NCI-H187 treated with DMSO at 0.1 percent for 48 hours (cell line): ENCODE measurements around the gene MYLK.
A peak's percentile ranks its signal among the peaks of the same experiment; 100 is the strongest.

ENCODE experiments used
- DNase-seq: peaks from one replicate; lab custom pipeline; 2025; lab: John Stamatoyannopoulos, UW

Gene MYLK

DNA sequence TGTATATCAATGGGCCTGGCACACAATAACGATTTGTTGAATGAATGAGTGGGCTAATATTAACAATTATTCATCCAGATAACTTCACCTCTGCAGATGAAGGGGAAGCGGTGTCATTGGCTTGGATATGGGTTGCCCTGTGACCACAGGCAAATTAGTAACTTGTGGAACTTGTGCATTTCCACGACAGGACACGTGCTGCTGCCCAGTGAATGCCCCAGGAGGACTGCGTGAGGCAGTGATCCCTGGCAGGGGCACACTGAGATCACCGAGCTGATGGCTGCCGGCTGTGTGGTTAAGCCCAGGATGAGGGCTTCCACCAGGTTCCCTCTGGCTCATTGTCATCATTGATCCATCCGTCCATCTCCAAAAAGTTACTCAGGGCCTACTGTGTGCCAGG lies 215.2 kb downstream of the MYLK start:
- DNase-seq: no peak

DNA sequence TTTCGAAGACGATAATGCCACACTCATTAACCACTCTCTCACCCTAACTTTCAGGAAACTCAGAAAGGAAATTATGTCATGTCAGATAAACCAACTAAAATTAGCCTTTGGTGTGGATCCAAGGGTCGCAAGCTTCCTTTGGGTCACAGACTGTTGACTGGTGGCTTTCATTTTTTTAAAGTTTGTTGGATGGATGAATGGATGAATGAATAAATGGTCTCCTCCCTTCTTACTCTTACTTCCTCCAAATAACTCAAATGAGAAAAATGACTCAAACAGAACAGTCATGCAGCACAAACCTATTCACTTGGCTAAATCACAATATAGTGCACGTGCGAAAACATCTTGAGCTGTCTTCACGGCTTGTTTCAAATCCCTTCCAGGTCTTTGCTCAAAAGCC lies 216.3 kb downstream of the MYLK start:
- no peak for DNase-seq

DNA sequence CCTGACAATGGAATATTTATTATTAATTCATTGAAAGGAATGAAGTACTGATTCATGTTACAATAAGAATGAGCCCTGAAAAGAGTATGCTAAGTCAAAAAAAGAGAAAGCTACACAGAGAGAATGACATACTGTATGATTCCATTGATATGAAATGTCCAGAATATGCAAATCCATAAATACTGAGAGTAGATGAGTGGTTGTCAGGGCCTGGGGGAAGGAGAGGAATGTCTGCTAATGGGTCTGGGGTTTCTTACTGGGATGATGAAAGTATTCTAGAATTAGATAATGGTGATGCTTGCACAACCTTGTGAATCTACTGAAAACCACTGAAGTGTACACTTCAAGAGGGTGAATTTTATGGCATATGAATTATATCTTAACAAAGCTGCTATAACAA lies 219.4 kb downstream of the MYLK start:
- no peak for DNase-seq

GRCh38 chr3:123663977-123664376 lies 220.2 kb downstream of the MYLK start:
- no peak for DNase-seq

DNA sequence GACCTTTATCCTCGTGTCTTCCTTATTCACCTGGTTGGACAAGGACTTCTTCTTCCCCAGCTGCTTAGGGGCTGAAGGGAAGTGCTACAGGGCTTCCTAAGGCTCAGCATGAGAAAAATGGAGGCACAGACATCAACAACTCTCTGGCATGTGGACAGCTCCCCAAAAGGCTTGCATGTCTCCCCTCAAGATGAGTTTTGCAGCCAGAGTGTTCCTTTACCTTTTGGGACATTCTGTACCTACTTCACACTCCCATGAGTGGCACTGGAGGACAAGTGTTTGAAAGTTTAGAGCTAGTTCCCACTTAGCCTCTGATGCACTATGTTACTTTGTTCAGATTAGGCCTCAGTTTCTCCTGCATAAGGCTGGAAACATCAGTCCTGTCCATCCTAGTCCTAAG lies 222.2 kb downstream of the MYLK start:
- no peak for DNase-seq

GRCh38 chr3:123660900-123661299 lies 223.2 kb downstream of the MYLK start:
- DNase-seq: no peak

DNA sequence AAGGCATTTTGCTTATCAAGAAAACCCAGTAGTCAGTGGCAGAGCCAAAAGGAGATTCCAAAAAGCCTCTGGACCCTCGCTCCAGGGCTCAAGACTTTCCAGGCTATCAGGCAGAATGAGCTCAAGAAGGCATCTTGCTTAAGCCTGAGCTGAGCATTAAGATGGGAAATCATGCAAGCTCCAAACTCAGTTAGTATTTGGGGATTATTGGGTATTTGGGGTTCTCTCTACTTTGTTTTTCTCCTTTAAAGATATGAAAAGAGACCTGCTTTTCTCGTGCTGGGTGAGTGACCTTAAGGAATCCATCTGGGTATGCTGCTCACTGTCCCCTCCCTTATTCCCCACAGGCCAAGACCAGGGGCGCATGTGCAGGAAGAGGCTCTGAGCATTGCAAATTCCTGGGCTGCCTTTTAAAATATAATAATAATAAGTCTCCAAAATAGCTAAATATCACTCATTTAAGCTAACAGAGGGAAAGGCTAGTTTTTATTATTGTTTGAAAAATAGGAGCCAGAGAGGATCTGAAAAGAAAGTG lies 223.9 kb downstream of the MYLK start:
- no peak for DNase-seq

GRCh38 chr3:123658852-123659206 lies 225.3 kb downstream of the MYLK start:
- no peak for DNase-seq

DNA sequence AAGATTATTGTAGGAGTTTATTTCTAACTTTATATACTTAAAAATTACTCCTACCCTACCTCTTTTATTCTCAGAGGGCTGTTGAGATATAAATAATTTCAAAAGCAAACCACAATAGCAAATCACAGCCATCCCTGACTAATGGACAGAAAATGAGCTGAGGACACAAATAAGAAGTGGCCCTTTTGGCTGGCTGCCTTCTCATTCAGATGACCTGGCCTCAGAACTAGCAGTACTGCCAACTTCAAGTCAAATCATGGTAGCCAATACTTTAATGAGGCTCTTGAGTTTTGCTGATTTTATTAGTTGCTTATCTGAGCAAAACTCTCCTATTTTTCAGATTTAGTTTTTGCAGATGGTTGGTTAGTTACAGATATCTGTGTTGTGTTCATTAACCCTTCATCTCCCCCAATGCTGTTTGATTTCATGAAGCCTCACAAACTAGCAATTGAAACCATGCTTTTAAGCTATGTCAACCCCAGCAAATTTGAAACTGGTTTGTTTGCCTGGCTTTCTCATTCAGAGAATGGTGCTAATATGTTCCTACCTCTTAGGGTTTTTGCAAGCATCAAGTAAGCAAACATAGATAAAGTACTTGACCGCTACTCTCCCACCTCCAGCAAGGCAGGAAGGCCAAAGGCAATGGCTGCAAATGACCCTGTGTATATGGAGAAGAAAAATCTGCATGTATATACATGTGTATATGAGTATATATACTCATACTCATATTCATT lies 225.8 kb downstream of the MYLK start:
- DNase-seq: no peak

DNA sequence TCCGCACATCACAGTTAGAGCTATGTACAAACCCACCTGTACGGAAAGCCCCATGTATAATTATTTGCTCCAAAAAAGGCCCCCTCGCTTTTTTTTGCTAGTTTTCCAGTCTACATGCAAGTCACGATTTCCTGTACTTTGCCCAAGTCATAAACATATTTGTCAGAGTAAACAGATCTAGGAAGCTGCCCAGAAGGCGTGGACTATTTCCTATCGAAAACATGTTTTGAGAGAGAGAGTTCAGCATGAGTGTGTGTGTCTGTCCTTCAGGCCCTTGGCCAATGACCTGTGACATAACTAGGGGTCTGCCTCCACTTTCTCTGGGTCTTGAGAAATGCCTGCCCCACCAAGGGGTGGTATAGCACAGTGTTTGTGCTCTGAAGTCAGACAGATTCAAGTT lies 226.6 kb downstream of the MYLK start:
- no peak for DNase-seq

DNA sequence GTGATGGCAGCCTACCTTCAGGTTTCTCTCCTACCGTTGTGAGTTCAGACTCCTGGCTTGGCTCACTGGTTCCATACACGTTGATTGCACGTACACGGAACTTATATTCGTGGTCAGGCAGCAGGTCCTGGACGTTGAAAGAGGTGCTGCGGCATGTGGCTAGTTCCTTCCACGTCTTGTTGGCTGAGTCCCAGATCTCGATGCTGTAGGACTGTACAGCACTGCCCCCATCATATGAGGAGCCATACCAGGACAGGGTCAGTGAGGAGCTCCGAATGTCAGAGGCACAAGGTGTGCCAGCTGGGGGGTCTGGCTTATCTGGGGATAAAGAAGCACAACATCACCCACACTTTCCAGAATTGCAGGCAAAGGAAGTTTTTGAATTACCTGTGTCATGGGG lies 227.0 kb downstream of the MYLK start:
- no peak for DNase-seq

GRCh38 chr3:123656691-123657090 lies 227.4 kb downstream of the MYLK start:
- DNase-seq: no peak

GRCh38 chr3:123656274-123656673 lies 227.9 kb downstream of the MYLK start:
- DNase-seq: no peak

GRCh38 chr3:123655400-123655799 lies 228.7 kb downstream of the MYLK start:
- DNase-seq: no peak

DNA sequence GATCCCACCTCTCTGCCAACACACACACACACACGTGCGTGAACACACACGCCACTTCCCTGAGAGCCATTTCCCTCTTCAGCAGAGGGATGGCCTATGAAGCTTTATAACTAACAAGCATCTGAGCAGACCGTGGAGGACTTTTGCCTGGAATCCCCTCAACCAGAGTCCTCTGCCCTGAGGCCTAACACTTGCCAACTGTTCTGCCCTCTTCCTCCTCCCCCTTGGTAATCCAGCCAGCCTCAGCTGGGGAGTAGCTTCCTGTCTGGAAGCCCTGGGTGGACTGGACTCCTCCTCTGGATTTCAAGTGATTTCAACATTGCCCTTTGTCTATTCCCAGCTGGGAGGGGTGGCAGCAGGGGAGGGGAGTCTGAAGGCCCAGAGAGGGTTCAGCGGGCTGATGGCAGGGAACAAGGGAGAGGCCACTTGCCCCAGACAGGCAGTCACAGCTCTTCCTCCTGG lies 230.9 kb downstream of the MYLK start:
- no peak for DNase-seq

- DNase-seq: peak; percentile 12
Observed at GRCh38 chr3:123652342-123652984, 231.7 kb downstream of the MYLK start.

DNA sequence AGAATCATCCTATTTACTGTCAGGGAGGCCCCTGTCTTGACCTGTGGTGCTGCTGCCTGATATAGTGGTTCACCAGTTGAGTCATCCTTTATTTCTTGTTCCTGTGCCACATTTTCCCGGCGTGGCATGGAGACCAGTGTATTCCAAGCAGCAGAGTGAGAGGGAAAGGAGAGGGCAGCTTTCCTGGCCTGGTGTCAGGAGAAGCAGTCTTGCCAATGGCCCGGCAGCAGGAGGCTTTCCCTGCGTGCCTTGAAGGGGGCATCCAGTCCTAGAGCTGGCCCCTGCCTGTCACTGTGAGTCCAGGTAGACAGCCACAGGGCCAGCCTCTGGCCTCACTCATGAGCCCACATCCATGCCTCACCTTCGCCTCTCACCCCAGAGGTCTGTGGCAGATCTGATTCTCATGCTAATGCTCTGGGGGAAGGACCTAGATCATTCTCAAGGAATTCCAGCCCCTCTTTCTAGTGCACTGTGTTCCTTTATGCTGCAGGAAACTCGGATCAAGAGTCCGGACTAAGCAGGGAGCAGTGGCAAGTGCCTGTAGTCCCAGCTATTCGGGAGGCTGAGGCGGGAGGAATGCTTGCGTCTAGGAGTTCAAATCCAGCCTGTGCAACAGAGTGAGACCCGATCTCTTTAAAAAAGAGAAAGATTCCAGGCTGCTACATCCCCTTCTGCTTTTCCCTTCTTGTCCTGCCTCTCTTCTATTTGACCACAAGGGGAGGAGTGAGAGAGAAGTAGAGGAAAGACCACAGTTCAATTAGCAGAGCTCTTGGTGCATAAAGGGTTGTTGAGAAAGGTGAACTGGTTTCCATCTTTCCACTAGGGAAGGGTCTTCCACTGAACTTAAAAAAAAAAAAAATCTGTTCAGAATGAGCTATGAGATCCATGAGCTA lies 232.4 kb downstream of the MYLK start:
- no peak for DNase-seq

DNA sequence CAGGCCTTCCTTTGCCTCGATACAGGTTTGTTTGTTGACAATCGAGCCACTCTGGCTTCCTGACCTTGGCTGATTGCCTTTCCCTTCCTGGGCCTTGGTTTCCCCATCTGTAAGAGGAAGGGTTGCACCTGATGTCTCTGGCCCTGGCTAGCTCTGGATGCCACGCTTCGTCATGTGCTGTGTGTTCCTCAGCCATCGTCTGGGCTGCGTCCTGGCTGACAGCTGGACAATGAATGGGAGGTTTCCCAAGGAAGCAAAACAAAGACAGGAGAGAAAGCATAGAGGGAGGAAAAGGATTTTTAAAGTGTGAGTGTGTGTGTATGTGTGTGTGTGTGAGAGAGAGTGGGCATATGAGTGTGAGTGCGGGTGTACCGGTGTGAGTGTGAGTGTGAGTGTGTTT lies 234.0 kb downstream of the MYLK start:
- no peak for DNase-seq

GRCh38 chr3:123648696-123649405 lies 235.3 kb downstream of the MYLK start:
- no peak for DNase-seq

GRCh38 chr3:123644358-123644757 lies 239.8 kb downstream of the MYLK start:
- DNase-seq: no peak

- DNase-seq: no peak
Observed at GRCh38 chr3:123642957-123643330, 241.2 kb downstream of the MYLK start.
